ENCODE data around the gene ST3GAL3. TPM values are rescaled to one million over a fixed set of nuclear protein-coding genes. Genes with fewer than 3 reads are reported as not detected.

ST3GAL3 gene
- total and polyA plus RNA-seq, 2 of the 13 experiments (the other 11 are each of a cell fraction or from before 2014, with no cell fraction given) = 5.1 to 8.1 TPM

GRCh38 chr1:43934101-43934985 is 227.0 kb downstream of the ST3GAL3 start (continued):
- TF ChIP-seq CHD2 (IDR thresholded peaks at IDR 0.05; ENCODE audit: low read depth, low read length) (no peak), POLR2AphosphoS2 (IDR thresholded peaks at IDR 0.05; ENCODE audit: low read depth, low read length) (no peak), BHLHE40 (IDR thresholded peaks at IDR 0.05; ENCODE audit: low read length) (no peak), RAD21 (CRISPR knock-in tag; IDR thresholded peaks at IDR 0.05) (peak; percentile 75), ZFP36L2 (CRISPR knock-in tag; IDR thresholded peaks at IDR 0.05) (no peak), HMGXB4 (CRISPR knock-in tag; IDR thresholded peaks at IDR 0.05; ENCODE audit: borderline replicate concordance in 1 of 2, low read depth in 1 of 2) (peak; percentile 39 to 75; a peak in 3 of 4 replicates), HOXA3 (CRISPR knock-in tag; IDR thresholded peaks at IDR 0.05) (0 out of 2 replicates have a peak, but pooled peaks have one; percentile 18)
- TF ChIP-seq, protein P1, sequence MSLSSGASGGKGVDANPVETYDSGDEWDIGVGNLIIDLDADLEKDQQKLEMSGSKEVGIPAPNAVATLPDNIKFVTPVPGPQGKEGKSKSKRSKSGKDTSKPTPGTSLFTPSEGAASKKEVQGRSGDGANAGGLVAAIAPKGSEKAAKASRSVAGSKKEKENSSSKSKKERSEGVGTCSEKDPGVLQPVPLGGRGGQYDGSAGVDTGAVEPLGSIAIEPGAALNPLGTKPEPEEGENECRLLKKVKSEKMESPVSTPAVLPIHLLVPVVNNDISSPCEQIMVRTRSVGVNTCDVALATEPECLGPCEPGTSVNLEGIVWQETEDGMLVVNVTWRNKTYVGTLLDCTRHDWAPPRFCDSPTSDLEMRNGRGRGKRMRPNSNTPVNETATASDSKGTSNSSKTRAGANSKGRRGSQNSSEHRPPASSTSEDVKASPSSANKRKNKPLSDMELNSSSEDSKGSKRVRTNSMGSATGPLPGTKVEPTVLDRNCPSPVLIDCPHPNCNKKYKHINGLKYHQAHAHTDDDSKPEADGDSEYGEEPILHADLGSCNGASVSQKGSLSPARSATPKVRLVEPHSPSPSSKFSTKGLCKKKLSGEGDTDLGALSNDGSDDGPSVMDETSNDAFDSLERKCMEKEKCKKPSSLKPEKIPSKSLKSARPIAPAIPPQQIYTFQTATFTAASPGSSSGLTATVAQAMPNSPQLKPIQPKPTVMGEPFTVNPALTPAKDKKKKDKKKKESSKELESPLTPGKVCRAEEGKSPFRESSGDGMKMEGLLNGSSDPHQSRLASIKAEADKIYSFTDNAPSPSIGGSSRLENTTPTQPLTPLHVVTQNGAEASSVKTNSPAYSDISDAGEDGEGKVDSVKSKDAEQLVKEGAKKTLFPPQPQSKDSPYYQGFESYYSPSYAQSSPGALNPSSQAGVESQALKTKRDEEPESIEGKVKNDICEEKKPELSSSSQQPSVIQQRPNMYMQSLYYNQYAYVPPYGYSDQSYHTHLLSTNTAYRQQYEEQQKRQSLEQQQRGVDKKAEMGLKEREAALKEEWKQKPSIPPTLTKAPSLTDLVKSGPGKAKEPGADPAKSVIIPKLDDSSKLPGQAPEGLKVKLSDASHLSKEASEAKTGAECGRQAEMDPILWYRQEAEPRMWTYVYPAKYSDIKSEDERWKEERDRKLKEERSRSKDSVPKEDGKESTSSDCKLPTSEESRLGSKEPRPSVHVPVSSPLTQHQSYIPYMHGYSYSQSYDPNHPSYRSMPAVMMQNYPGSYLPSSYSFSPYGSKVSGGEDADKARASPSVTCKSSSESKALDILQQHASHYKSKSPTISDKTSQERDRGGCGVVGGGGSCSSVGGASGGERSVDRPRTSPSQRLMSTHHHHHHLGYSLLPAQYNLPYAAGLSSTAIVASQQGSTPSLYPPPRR (CRISPR knock-in tag; IDR thresholded peaks at IDR 0.05; ENCODE audit: borderline replicate concordance) = no peak

Measured in HepG2 (cell line).